GM12878 (cell line): Measurements from ENCODE around the gene ANAPC15. TPM values are rescaled to one million over a fixed set of nuclear protein-coding genes. Genes with fewer than 3 reads are reported as not detected.

Source experiments
- BACH1 ChIP-seq: fragments of 450-650 bp; IDR thresholded peaks from 2 replicates; pipeline ENCODE4 v1.6.1; 2017; ENCODE audit warnings: mild to moderate bottlenecking, borderline replicate concordance
- BCL11A ChIP-seq: IDR thresholded peaks from 2 replicates; pipeline ENCODE4 v1.6.1; 2011; ENCODE audit warnings: low read depth, low read length
- CBFB ChIP-seq: IDR thresholded peaks from 2 replicates; pipeline ENCODE4 v1.6.1; 2016; ENCODE audit warnings: antibody characterized with exemption, low read depth
- CBX5 ChIP-seq: sonication (generic); IDR thresholded peaks from 2 replicates; pipeline ENCODE4 v1.6.1; 2016; ENCODE audit warnings: low read depth, moderate library complexity, mild to moderate bottlenecking, inconsistent platforms
- CHD1 ChIP-seq: IDR thresholded peaks from 2 replicates; pipeline ENCODE4 v1.6.1; 2012; ENCODE audit warnings: low read depth, low read length, improper control_type of control experiment
- EP300 ChIP-seq, 2 experiments: fragments of 150-350 bp in 1 of 2; IDR thresholded peaks; 2 replicates each; pipeline ENCODE4 v1.6.1; 2011 to 2012; ENCODE audit warnings: low read depth in 2 of 2, low read length in 2 of 2, borderline replicate concordance in 1 of 2, improper control_type of control experiment in 1 of 2, inconsistent platforms in 1 of 2; ENCODE audit not compliant: control insufficient read depth in 1 of 2
- FOXM1 ChIP-seq: IDR thresholded peaks from 2 replicates; pipeline ENCODE4 v1.6.1; 2012; ENCODE audit warnings: low read depth, mild to moderate bottlenecking, inconsistent platforms, low read length, moderate library complexity
- KLF5 ChIP-seq: fragments of 450-650 bp; IDR thresholded peaks from 2 replicates; pipeline ENCODE4 v1.6.1; 2014; ENCODE audit warnings: mild to moderate bottlenecking; ENCODE audit not compliant: partially characterized antibody
- MEF2B ChIP-seq: fragments of 450-650 bp; IDR thresholded peaks from 2 replicates; pipeline ENCODE4 v1.6.1; 2018; ENCODE audit warnings: mild to moderate bottlenecking, moderate library complexity; ENCODE audit not compliant: partially characterized antibody, poor library complexity, severe bottlenecking
- NFXL1 ChIP-seq: fragments of 450-650 bp; IDR thresholded peaks from 2 replicates; pipeline ENCODE4 v1.6.1; 2017; ENCODE audit warnings: antibody characterized with exemption, mild to moderate bottlenecking, borderline replicate concordance
- NR2C2 ChIP-seq: IDR thresholded peaks from 2 replicates; pipeline ENCODE4 v1.6.1; 2011; ENCODE audit warnings: borderline replicate concordance, low read depth; ENCODE audit not compliant: control insufficient read depth, insufficient read length
- NR2F1 ChIP-seq: fragments of 450-650 bp; conservative IDR thresholded peaks from 2 replicates; pipeline ENCODE4 v1.6.1; 2017; ENCODE audit warnings: mild to moderate bottlenecking
- PAX5 ChIP-seq: IDR thresholded peaks from 2 replicates; pipeline ENCODE4 v1.6.1; 2011; ENCODE audit warnings: low read depth, low read length, borderline replicate concordance
- POLR2AphosphoS2 ChIP-seq: IDR thresholded peaks from 2 replicates; pipeline ENCODE4 v1.6.1; 2011; ENCODE audit warnings: low read depth, mild to moderate bottlenecking, low read length, improper control_type of control experiment, moderate library complexity
- RBBP5 ChIP-seq: fragments of 200-600 bp; sonication (generic); conservative IDR thresholded peaks from 2 replicates; pipeline ENCODE4 v1.6.1; 2016
- SREBF1 ChIP-seq: IDR thresholded peaks from 2 replicates; pipeline ENCODE4 v1.6.1; 2012; ENCODE audit warnings: mild to moderate bottlenecking, low read length
- ZNF384 ChIP-seq: IDR thresholded peaks from 2 replicates; pipeline ENCODE4 v1.6.1; 2012; ENCODE audit warnings: low read depth, mild to moderate bottlenecking, low read length, improper control_type of control experiment, borderline replicate concordance
- ZNF622 ChIP-seq: fragments of 450-650 bp; IDR thresholded peaks from 2 replicates; pipeline ENCODE4 v1.6.1; 2017; ENCODE audit warnings: mild to moderate bottlenecking, inconsistent platforms
- polyA plus RNA-seq, 11 experiments: library from polyadenylated mRNA; depleted of rRNA in 4 of 11; unstranded in 6 of 11; stranded (reverse) in 5 of 11; fragments of >200 nt; fragmentation: Nextera tagmentation in 4 of 11; fragmentation: Illumina TruSeq in 1 of 11; extraction: Ambion mirVana in 4 of 11; extraction: Trizol in 1 of 11; gene quantifications; 1 replicate in 1 of 11; 2 replicates in 10 of 11; pipeline versions ENCODE4 v1.2.1 to v1.2.3, GENCODE V29; 2011 to 2016; ENCODE audit warnings: inconsistent platforms in 2 of 11, missing spikeins in 2 of 11, low read depth in 1 of 11
- total RNA-seq, 4 experiments: library from RNA; depleted of rRNA in 3 of 4; stranded (reverse); fragments of >200 nt in 3 of 4; fragmentation: Illumina TruSeq in 1 of 4; extraction: Trizol in 1 of 4; gene quantifications; 2 replicates each; pipeline versions ENCODE4 v1.2.1 to v1.2.3, GENCODE V29; 2013 to 2021
- TF ChIP-seq, protein P1 (sequence below): fragments of 450-650 bp; formaldehyde crosslinking; IDR thresholded peaks from 2 replicates; pipeline ENCODE4 v1.4.0; 2022; ENCODE audit warnings: mild to moderate bottlenecking, moderate library complexity
- TF ChIP-seq, protein P2 (sequence below): fragments of 450-650 bp; formaldehyde crosslinking; IDR thresholded peaks from 2 replicates; pipeline ENCODE4 v1.5.0; 2022; ENCODE audit warnings: mild to moderate bottlenecking, missing genetic modification characterization
- TF ChIP-seq, protein P3 (sequence below): IDR thresholded peaks from 2 replicates; pipeline ENCODE4 v1.6.1; 2012; ENCODE audit warnings: low read depth, low read length, improper control_type of control experiment
- TF ChIP-seq, protein P4 (sequence below): fragments of 450-650 bp; IDR thresholded peaks from 2 replicates; pipeline ENCODE4 v1.6.1; 2014; ENCODE audit warnings: mild to moderate bottlenecking

ANAPC15 gene
- total and polyA plus RNA-seq, 10 of the 15 experiments (the other 5 are each of a cell fraction or from before 2014, with no cell fraction given), result 83.4 to 372 (median 103) TPM

DNA sequence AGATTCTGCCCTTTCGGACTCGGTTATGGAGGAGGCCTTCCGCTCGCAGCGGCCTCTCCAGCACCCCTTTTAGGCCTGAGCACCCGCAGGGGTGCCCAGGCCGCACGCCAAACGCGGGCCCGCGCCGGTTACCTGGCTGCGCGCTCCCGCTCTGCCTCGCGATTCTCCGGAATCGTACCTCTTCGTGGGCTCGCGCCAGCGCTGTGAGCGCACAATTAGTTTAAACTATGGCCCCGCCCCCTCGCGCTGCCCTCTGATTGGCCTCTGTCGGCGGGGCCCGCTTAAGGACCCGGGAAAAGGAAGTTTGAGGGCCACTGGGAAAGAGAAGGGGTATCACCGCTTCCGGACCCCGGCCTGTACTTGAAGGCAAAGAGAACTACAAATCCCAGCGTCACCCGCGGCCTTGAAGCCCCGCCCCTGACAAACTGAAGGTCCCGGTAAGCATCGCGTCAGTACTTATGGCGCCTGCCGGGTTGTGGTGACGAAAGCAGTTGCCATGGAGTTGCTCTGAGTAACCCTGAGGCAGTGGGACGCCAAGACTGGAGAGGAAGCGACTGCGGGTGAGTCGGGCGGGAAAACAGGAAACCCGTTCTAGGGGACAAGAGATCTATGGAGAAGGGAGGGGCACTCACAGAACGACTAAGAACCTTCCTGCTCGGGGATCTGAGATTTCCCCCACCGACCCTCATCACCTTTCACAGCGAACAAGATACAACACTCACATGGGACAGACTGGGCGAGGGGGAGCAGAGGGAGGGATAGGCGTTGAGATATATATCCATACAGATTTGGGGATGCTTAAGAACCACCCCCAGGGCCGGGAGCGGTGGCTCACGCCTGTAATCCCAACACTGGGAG lies 31.9 kb downstream of the ANAPC15 start, which contains the start of the genes LRRC51 and NUMA1 (continued):
- TF ChIP-seq, protein P1, sequence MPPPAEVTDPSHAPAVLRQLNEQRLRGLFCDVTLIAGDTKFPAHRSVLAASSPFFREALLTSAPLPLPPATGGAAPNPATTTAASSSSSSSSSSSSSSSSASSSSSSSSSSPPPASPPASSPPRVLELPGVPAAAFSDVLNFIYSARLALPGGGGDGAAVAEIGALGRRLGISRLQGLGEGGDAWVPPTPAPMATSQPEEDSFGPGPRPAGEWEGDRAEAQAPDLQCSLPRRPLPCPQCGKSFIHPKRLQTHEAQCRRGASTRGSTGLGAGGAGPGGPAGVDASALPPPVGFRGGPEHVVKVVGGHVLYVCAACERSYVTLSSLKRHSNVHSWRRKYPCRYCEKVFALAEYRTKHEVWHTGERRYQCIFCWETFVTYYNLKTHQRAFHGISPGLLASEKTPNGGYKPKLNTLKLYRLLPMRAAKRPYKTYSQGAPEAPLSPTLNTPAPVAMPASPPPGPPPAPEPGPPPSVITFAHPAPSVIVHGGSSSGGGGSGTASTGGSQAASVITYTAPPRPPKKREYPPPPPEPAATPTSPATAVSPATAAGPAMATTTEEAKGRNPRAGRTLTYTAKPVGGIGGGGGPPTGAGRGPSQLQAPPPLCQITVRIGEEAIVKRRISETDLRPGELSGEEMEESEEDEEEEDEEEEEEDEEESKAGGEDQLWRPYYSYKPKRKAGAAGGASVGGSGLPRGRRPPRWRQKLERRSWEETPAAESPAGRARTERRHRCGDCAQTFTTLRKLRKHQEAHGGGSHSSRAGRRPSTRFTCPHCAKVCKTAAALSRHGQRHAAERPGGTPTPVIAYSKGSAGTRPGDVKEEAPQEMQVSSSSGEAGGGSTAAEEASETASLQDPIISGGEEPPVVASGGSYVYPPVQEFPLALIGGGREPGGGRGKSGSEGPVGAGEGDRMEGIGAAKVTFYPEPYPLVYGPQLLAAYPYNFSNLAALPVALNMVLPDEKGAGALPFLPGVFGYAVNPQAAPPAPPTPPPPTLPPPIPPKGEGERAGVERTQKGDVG (CRISPR knock-in tag), result no peak
- peak; percentile 47; the same call in 1 of the 2 replicates for TF ChIP-seq BACH1
- TF ChIP-seq KLF5, result peak; percentile 56
- TF ChIP-seq ZNF384, result no peak
- no peak for TF ChIP-seq EP300 (IDR thresholded peaks at IDR 0.05; ENCODE audit: borderline replicate concordance in 1 of 2, control insufficient read depth in 1 of 2, low read depth in 2 of 2, low read length in 2 of 2)
- TF ChIP-seq, protein P2, sequence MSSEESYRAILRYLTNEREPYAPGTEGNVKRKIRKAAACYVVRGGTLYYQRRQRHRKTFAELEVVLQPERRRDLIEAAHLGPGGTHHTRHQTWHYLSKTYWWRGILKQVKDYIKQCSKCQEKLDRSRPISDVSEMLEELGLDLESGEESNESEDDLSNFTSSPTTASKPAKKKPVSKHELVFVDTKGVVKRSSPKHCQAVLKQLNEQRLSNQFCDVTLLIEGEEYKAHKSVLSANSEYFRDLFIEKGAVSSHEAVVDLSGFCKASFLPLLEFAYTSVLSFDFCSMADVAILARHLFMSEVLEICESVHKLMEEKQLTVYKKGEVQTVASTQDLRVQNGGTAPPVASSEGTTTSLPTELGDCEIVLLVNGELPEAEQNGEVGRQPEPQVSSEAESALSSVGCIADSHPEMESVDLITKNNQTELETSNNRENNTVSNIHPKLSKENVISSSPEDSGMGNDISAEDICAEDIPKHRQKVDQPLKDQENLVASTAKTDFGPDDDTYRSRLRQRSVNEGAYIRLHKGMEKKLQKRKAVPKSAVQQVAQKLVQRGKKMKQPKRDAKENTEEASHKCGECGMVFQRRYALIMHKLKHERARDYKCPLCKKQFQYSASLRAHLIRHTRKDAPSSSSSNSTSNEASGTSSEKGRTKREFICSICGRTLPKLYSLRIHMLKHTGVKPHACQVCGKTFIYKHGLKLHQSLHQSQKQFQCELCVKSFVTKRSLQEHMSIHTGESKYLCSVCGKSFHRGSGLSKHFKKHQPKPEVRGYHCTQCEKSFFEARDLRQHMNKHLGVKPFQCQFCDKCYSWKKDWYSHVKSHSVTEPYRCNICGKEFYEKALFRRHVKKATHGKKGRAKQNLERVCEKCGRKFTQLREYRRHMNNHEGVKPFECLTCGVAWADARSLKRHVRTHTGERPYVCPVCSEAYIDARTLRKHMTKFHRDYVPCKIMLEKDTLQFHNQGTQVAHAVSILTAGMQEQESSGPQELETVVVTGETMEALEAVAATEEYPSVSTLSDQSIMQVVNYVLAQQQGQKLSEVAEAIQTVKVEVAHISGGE (CRISPR knock-in tag), result no peak
- peak; percentile 54; the same call in 1 of the 2 replicates for TF ChIP-seq POLR2AphosphoS2
- TF ChIP-seq, protein P3, sequence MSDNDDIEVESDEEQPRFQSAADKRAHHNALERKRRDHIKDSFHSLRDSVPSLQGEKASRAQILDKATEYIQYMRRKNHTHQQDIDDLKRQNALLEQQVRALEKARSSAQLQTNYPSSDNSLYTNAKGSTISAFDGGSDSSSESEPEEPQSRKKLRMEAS, result 0 out of 2 replicates have a peak, but pooled peaks have one; percentile 4
- TF ChIP-seq, protein P4, sequence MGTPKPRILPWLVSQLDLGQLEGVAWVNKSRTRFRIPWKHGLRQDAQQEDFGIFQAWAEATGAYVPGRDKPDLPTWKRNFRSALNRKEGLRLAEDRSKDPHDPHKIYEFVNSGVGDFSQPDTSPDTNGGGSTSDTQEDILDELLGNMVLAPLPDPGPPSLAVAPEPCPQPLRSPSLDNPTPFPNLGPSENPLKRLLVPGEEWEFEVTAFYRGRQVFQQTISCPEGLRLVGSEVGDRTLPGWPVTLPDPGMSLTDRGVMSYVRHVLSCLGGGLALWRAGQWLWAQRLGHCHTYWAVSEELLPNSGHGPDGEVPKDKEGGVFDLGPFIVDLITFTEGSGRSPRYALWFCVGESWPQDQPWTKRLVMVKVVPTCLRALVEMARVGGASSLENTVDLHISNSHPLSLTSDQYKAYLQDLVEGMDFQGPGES, result no peak
- no peak for TF ChIP-seq PAX5
- no peak for TF ChIP-seq CBFB
- no peak for TF ChIP-seq BCL11A
- TF ChIP-seq RBBP5, result no peak
- no peak for TF ChIP-seq NR2C2
- TF ChIP-seq NFXL1, result no peak
- peak; percentile 65 for TF ChIP-seq MEF2B
- no peak for TF ChIP-seq CHD1
- TF ChIP-seq FOXM1, result peak; percentile 45; the same call in 1 of the 2 replicates
- no peak for TF ChIP-seq CBX5
- 0 out of 2 replicates have a peak, but pooled peaks have one; percentile 22 for TF ChIP-seq NR2F1
- TF ChIP-seq SREBF1, result peak; percentile 68; the same call in 1 of the 2 replicates
- TF ChIP-seq ZNF622, result no peak
